Stimulated activated CD8-positive, alpha-beta memory T cell treated with anti-CD3 and anti-CD28 coated beads, Interleukin-15, amount 100 ng/mL, for 1 hour (primary cell): Measurements from ENCODE around the gene DPYSL5.
"Not testable (repeated sequence)": the region's sequence is repeated elsewhere in the genome, so short reads cannot be mapped to it uniquely, and the experiment has no call there.

Source experiments
- DNase-seq: peaks from one replicate; pipeline ENCODE4 v3.0.0-alpha.2; 2020; ENCODE audit warnings: low read depth

DPYSL5 gene, protein sequence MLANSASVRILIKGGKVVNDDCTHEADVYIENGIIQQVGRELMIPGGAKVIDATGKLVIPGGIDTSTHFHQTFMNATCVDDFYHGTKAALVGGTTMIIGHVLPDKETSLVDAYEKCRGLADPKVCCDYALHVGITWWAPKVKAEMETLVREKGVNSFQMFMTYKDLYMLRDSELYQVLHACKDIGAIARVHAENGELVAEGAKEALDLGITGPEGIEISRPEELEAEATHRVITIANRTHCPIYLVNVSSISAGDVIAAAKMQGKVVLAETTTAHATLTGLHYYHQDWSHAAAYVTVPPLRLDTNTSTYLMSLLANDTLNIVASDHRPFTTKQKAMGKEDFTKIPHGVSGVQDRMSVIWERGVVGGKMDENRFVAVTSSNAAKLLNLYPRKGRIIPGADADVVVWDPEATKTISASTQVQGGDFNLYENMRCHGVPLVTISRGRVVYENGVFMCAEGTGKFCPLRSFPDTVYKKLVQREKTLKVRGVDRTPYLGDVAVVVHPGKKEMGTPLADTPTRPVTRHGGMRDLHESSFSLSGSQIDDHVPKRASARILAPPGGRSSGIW

DNA sequence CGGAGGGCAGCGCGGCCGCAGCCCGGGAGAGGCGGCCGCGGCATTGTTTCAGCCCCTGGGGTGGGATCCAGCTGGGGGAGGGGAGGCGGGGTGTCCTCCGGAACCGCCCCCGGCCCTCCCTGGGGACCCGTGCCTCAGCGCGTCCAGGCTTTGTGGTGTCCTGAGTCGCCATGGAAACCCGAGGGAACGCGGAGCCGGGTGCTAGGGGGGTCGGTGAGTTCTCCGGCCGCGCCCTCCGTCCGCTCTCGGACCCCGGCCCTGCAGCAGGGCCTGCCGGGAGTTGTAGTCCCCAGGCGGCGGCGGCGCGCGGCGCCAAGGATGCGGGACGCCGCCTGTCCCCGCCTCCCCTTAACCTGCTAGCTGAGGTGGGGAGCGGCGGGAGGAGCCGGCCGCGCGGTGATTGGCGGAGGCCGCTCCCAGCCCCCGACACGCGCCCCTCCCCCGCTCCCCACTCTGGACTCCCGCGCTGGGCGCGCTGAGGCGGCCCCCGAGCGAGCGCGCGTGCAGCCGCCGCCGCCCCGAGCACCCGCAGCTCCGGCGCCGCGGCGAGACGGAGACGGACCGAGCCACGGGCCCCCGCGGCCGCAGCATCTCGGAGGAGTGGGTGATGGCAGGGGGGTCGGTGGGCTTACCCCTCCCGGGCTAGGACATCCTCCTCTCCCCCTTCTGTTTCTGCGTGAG, at the start of gene DPYSL5:
Gene DPYSL5, plus strand, starts transcription at position 478 of the 681 bp plus-strand sequence. CDS start 50,368 bp downstream, outside the sequence.
- no peak for DNase-seq

DNA sequence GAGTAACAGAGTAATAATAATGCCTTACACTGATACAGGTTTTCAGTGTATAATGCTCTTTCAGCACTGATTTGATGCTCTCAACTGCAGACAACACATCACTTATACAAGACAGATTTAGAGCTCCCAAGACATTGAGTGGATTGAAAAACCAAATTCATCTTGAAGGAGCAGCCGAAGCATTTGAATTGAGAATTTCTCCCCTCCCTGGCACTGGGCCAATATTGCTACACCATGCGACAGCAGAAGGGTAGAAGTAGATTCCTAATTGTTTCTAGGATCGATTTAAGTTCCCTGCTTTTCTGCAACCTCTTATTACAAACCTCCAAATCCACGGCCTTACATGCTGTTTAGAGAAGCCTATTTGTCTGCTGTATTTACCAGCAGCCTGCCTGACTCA, 46.6 kb upstream of the DPYSL5 start:
- no peak for DNase-seq

DNA sequence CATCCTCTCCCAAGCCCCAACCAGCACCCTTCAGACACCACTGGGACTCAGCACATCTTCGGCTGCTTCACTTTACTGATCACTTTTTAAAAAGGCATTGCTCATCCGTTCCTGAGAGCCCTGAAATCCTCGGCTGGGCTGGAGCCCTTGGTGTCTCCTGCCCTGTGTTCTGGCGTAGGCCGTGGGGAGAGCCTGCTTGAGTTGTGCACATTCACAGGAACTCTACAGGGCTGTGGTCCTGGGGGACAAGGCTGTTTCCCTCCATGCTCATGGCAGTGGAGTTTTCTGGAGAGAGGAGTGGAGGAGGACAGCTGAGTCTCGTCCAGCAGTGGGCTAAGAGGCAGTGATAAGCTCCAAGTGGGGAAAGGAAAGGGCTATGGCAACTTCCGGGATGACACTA, 46.1 kb upstream of the DPYSL5 start:
- DNase-seq, result no peak

DNA sequence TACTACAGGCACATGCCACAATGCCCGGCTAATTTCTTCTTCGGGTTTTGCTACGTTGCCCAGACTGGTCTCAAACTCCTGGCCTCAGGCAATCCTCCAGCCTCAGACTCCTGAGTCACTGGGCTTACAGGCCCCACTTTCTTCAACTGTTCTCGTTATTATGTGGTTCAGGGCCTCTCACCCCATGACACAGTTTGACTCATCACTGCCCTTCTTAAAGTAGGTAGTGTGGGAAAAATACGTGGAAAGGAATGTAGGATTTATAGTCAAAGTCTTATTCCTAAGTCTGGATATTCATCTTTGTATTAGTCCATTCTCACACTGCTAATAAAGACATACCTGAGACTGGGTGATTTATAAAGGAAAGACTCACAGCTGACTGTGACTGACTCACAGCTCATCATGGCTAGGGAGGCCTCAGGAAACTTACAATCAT, 42.7 kb upstream of the DPYSL5 start:
- no peak for DNase-seq

DNA sequence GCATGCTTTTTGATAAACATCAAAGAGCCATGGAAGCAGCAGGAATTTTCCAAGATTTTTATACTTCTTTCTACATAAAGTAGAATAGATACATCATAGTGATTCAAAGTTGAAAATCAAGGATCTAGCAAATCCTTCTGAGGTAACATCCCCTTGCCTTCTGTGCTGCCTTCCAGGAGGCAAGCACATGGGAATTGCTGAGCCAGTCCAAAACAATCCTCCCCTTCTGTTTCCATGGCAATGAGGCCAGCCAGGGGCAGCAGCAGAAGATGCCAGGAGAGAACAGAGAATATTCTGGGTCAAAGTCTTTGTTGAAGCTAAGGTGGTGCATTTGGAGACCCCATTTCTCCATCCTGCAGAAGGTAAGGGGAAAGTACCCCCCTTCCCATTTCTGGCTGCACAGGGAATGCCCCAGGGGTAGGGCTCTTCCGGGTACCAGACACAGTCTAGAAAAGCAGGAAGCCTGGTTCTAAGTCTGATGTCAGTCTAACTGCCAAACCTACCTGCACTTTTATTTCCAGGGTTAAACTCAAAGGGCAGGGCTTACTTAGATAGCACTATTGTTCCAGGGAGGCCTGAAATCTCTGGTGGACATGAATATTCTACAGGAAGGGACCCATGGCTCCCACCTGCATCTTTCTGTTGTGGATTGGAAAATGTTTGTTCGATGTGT, 40.0 kb upstream of the DPYSL5 start:
- DNase-seq, result no peak

DNA sequence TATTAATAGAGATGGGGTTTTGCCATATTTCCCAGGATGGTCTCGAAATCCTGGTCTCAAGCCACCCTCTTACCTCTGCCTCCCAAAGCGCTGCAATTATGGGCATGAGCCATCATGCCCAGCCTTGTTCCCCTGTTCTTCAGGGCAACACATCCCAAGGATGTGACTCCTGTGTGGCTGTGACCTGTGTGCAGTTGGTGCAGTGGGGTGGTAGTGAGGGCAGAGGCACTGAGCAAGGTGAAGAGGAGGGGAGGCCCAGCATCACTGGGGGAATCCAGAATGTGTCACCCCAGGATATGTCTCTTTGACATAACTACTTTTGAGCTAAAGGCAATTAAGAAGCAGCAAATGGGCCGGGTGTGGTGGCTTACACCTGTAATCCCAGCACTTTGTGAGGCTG, 38.7 kb upstream of the DPYSL5 start:
- DNase-seq, result no peak

DNA sequence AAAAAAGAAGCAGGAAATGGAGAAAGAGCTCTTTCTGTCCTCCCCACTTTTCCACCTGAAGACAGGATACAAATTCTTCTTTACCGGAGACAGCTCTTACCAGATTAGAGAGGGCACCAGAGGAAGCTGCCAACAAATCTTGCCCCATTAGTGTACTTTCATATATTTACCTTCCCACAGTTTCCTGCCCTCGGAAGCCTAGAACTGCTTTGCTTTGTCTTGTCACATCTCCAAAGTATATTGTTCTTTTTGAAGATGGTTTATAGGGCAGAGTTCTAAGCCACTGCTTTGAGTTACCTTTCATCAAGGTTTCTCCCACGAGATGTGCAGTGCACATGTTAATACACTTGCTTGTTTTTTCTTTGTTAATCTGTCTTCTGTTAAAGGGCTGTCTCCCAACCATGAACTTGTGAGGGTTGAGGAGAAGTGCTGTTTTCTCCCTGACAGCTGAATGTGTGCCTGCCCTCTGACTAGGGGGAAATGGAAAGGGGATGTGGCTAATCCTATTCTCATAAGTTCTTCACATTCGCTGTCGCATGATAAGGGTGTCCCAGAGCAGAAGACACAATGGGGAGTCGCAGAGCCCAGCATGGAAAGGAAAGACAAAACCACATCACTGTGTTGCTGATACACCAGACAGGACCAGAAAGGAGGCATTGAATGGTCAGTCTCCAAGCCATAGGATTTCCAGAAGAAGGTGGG, 37.9 kb upstream of the DPYSL5 start:
- DNase-seq, result no peak

DNA sequence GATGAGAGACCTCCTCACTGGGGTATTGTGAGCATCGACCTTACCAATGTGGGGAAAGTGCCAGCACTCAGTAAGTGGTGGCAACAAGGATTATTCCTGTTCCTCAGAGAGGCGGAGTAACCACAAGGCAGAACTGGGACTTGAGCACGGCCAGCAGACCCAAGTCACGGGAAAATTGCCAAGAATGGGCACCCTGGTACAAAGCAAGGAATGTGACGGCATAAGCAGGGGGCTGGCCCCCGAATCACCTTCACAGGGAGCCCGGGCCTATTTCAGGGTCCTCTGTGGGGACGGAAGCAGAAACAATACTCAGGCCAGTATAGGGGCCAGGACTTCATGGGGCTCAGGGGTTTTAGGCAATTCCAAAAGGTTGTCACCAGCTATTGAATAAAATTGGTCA, 36.7 kb upstream of the DPYSL5 start:
- DNase-seq, result no peak

DNA sequence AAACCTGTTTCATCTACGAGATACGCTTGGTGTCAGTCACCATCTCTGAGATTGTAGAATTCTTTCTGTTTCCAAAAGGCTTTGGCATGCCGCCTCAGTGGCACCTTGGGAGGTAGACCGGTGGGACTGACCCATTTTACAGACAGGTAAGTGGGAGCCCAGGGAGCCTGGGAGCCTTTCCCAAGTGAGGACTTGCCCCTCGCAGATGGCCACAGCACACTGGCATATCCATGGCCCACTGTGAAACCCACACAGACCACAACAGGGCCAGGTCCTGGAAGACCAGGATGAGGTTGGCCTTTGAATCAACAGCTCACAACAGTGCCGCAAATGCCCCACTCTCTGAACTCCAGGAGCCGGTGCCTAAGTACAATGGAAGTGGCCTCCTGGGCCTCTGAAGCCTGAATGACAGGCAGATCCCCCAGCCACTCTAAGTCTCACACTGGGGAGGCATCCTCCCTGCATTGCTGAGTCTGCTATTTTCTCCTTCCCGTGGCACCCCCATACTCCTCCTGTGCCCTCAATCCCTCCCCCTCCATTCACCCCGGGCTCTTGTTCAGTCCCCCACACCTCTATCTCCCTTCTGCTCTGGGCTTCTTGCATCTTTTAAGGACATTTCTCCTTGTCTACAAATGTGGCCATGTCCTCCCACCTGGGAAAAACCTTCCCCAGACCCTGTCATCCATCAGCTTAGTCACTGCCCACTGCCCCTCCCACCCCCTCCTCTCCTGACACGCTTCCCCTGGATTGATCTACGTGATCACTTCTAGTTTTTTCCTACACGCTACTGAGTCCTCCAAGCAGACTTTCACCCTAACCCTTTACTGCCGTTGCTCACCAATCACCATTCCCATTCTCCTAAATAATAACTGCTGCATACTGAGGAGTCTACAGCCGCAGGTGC, 35.9 kb upstream of the DPYSL5 start:
- DNase-seq, result no peak

DNA sequence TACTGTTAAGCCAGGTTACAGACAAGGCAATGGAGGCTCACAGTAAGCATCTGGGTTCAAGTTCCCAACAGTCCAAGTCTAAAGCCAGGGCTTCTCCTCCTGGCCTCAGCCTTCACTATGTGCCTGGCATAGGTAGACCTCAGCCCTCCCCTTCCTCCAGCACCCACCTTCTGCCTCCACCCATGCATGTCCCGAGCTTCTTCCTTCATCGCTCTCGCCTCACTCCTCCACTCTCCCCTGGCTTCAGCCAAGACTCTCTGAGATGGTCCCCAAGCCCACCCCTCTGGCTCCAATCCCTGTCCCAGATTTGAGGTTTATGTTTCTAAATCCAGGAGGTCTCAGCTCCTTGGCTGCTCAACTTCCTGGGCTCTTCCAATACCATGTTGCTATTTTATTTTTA, 35.2 kb upstream of the DPYSL5 start:
- DNase-seq, result no peak

DNA sequence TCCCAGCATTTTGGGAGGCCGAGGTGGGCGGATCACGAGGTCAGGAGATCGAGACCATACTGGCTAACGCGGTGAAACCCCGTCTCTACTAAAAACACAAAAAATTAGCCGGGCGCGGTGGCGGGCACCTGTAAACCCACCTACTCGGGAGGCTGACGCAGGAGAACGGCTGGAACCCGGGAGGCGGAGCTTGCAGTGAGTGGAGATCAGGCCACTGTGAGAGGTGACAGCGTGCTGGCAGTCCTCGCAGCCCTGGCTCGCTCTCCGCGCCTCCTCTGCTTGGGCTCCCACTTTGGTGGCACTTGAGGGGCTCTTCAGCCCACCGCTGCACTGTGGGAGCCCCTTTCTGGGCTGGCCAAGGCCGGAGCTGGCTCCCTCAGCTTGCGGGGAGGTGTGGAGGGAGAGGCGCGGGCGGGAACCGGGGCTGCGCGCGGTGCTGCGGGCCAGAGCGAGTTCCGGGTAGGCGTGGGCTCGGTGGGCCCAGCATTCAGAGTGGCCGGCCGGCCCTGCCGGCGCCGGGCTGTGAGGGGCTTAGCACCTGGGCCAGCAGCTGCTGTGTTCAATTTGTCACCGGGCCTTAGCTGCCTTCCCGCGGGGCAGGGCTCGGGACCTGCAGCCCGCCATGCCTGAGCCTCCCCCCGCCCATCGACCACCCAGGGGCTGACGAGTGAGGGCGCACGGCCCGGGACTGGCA, 33.7 kb upstream of the DPYSL5 start:
- DNase-seq, result not testable (repeated sequence)

DNA sequence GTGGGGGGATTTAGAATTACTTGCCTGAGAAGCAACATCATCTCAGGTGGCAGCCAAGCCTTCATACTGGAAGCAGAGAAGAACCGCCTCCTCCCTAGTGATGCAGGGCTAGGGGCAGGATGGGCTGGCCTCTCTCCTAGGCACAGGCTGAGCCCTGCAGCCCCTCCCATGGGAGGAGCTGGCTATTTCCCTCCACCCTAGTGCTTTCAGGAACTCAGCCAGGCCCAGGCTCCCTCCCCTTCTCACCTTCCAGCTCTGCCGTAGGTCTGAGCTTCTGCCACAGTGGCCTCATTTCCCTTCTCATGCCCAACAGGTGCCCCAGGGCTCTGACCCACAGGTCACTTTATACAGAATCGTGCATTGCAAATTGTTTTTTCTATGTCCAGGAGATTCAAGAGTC, 31.0 kb upstream of the DPYSL5 start:
- no peak for DNase-seq

DNA sequence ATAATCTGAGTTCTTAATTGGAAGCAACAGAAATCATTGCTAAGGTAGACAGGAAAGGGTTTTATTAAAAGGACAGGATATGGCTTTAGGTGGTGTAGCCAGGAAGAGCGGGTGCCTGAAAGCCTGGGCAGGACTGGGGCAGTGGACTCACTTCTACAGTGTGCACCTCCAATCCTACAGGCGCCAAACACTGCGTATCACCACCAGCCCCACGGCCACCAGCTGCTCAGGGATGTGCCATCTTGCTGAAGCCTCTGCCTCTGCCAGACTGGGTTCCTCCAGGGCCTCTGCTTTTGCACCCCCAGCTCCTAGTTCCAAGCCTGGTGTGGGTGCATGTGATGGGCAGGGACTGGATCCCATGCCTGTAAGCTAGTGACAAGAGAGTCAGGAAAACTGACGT, 29.7 kb upstream of the DPYSL5 start:
- DNase-seq, result no peak

DNA sequence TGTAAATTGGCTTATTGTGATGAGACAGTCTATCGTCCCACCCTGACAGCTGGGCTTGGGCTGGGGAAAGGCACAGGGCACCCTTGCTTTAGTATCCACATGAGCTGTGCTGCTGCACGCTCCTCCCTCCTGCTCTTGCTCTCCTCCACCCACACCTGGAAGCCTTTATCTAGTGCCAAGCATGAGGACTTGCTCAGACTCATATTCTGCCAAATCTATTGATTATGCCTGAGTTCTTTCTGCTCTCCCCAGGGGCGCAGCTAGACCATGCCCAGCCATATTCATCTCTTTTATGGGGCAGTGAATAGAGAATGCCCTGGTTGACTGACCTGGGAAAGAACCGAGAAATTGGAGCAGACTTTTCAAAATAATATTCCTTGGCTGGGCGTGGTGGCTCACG, 29.0 kb upstream of the DPYSL5 start:
- no peak for DNase-seq

DNA sequence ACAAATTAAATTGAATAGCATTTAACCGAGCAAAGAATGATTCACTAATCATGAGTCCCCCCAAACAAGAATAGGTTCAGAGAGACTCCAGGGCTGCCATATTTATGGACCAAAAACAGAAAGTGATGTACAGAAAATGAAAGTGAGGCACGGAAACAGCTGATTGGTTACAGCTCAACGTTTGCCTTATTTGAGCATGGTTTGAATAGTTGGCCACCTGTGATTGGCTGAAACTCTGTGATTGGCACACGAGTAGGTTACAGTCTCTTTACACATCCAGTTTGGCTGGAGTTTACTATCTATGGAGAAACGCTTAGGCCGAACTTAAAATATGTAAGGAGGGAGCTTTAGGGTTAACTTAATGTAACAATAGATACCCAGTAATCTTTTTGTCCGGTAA, 27.0 kb upstream of the DPYSL5 start:
- DNase-seq, result no peak

DNA sequence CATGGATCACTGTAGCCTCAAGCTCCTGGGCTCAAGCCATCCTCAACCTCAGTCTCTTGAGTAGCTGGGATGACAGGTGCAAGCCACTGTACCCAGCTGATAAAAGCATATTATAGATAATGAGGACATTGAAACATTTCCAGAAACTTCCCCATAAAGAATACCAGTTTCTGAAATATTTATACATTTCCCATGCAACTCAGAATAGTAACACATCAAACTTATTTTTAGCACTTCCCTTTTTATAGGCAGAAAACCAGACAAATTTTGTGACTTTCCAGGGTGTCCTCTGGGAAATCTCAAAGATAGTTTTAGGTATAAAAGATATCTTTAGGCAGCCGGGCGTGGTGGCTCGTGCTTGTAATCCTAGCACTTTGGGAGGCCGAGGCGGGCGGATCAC, 25.1 kb upstream of the DPYSL5 start:
- DNase-seq, result no peak

DNA sequence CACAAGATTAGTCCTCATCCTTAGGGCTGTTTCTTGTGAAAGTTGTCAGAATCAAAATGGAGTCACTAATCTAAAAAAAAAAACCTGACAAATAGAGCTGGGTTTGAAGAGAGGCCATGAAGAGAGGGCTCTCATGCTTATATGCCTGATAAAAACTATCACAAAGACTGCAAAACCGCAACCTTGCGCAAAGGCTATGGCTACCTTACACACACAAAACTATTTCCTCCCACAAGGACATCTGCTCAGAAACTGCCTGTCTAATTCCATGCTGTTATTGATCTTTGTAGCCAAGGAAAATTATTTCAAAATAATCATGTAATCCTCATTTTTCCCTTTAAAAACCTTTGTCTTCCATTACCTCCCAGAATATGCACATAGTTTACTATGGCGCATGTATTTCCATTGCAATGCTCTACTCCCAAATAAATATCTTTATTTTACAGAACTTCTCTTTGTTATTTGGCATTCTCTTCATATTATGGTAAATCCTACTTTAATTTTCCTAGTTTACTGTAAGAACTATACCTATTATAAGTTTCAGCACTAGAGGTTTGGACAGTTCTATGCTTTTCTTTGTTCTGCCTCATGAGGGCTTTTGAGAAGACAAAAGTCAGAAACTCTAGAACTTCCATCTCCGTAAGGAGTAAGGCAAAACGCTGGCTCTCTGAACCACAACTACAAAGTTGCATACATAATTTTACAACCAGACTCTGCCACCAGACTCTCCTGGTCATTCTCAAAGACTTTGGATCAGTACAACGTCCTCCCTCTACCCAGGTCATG, 9.6 kb upstream of the DPYSL5 start:
- DNase-seq, result no peak

DNA sequence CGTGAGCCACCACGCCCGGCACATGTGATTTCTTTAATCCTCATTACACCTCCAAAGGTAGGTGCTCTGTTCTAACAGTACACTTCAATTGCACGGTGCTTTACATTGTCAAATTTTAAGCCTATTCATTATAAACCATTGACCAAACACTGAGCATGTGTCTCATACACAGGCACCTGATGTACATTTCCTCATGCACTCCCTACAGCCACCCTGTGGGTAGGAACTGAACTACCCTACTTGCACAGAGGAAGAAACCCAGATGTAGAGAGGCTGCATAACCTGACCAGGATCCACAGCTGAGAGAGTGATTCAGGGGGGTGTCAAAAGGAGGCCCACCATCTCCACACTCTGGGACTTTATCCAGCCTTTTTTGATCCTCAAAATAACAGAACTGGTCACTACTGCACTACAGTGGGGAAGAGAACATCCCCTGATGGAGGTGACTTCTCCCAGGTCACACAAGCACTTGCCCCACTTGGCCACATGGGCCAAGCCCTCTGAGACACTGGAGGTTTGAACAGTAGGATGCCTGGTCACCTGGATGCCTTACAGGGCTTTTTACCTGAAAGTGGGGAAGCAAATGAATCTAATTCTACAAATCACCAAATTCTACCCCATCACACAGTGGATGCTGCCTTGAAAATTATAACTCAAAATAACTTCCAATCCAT, 6.9 kb upstream of the DPYSL5 start:
- no peak for DNase-seq

DNA sequence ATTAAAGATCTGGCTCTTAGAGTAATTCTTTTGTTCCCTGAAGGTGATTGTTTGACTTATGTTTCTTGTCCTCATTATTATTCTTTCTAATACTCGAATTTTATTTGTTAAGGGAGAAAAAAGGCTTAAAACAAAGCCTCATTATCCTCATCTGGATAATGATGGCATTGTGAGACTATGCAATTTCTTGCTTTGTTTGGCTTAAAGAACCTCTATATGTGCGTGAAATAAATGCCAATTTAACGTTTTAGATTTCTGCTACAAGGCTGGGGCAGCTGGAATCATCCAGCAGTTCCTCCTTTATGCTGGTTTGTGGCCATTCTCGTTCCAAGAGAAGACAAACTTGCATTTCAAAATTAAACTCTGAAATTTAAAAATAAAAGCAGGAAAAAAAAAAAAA, 4.9 kb upstream of the DPYSL5 start:
- no peak for DNase-seq
